Upper lobe of left lung (tissue), 4 donors: ENCODE data around the gene MAPK11.

Experiments
- EP300 ChIP-seq, 4 donors: sonication (generic); formaldehyde crosslinking; IDR thresholded peaks; one replicate each; pipeline ENCODE4 v1.5.1; 2017; ENCODE audit warnings: antibody characterized with exemption in 4 of 4, control low read depth in 2 of 4
- POLR2A ChIP-seq, 4 donors: fragments of 450-650 bp; IDR thresholded peaks; one replicate each; pipeline ENCODE4 v1.5.1; 2016 to 2017; ENCODE audit warnings: antibody characterized with exemption in 4 of 4, mild to moderate bottlenecking in 2 of 4
- POLR2AphosphoS5 ChIP-seq, 2 donors: sonication (generic); formaldehyde crosslinking; IDR thresholded peaks; one replicate each; pipeline ENCODE4 v1.5.1; 2017; ENCODE audit warnings: antibody characterized with exemption in 2 of 2
- TF ChIP-seq, protein P1 (sequence below), 6 experiments: fragments of 450-650 bp in 4 of 6; fragments of 200-600 bp in 2 of 6; sonication (generic) in 2 of 6; IDR thresholded peaks; one replicate each; pipeline ENCODE4 v1.5.1; 2016 to 2019; ENCODE audit warnings: antibody characterized with exemption in 6 of 6

- TF ChIP-seq, protein P1, sequence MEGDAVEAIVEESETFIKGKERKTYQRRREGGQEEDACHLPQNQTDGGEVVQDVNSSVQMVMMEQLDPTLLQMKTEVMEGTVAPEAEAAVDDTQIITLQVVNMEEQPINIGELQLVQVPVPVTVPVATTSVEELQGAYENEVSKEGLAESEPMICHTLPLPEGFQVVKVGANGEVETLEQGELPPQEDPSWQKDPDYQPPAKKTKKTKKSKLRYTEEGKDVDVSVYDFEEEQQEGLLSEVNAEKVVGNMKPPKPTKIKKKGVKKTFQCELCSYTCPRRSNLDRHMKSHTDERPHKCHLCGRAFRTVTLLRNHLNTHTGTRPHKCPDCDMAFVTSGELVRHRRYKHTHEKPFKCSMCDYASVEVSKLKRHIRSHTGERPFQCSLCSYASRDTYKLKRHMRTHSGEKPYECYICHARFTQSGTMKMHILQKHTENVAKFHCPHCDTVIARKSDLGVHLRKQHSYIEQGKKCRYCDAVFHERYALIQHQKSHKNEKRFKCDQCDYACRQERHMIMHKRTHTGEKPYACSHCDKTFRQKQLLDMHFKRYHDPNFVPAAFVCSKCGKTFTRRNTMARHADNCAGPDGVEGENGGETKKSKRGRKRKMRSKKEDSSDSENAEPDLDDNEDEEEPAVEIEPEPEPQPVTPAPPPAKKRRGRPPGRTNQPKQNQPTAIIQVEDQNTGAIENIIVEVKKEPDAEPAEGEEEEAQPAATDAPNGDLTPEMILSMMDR (IDR thresholded peaks at IDR 0.05) = no peak
- TF ChIP-seq POLR2A (IDR thresholded peaks at IDR 0.05) = no peak
- TF ChIP-seq POLR2AphosphoS5 (IDR thresholded peaks at IDR 0.05) = no peak
- no peak for TF ChIP-seq EP300 (IDR thresholded peaks at IDR 0.05)
These were observed 43.4 kb downstream of the MAPK11 start for GRCh38 chr22:50226875-50227165.
